Measurements from ENCODE around the gene VSIG1. TPM values are rescaled to one million over a fixed set of nuclear protein-coding genes. Genes with fewer than 3 reads are reported as not detected.

Gene VSIG1
- total and polyA plus RNA-seq, 4 donors, result not detected

DNA sequence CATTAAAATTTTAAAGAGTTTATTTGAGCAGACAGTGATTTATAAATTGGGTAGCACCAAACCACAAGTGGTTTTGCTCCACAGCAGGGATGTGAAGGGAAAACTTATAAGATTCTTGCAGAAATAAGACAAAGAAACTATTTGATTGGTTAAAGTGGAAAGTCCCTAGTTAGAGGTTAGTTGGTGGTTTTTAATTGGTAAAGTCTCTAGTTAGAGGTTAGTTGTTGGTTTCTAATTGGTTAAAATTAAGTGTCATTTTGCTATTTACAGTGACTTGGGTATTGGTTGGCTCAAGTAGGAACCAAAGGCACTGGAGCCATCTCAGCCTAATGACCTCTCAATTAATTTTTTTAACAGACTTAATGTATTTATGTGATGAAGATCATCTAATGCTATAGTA is 69.7 kb downstream of the VSIG1 start:
- no peaks in the 10 kb centered on the region for H3K36me3 ChIP-seq (ENCODE audit: control insufficient read depth in 4 of 4, insufficient read depth in 3 of 4, low read depth in 1 of 4, low read length in 3 of 4)
- H3K4me3 ChIP-seq (ENCODE audit: low read depth in 1 of 3, low read length in 3 of 3), result no peak overlapping the region
- H3K27ac ChIP-seq (ENCODE audit: low read depth in 1 of 2, low read length in 2 of 2), result no peak overlapping the region
- H3K9ac ChIP-seq (ENCODE audit: low read depth in 1 of 2, low read length in 2 of 2), result no peak overlapping the region
- DNase-seq (ENCODE audit: low spot score), result no peak
- TF ChIP-seq, protein P1, sequence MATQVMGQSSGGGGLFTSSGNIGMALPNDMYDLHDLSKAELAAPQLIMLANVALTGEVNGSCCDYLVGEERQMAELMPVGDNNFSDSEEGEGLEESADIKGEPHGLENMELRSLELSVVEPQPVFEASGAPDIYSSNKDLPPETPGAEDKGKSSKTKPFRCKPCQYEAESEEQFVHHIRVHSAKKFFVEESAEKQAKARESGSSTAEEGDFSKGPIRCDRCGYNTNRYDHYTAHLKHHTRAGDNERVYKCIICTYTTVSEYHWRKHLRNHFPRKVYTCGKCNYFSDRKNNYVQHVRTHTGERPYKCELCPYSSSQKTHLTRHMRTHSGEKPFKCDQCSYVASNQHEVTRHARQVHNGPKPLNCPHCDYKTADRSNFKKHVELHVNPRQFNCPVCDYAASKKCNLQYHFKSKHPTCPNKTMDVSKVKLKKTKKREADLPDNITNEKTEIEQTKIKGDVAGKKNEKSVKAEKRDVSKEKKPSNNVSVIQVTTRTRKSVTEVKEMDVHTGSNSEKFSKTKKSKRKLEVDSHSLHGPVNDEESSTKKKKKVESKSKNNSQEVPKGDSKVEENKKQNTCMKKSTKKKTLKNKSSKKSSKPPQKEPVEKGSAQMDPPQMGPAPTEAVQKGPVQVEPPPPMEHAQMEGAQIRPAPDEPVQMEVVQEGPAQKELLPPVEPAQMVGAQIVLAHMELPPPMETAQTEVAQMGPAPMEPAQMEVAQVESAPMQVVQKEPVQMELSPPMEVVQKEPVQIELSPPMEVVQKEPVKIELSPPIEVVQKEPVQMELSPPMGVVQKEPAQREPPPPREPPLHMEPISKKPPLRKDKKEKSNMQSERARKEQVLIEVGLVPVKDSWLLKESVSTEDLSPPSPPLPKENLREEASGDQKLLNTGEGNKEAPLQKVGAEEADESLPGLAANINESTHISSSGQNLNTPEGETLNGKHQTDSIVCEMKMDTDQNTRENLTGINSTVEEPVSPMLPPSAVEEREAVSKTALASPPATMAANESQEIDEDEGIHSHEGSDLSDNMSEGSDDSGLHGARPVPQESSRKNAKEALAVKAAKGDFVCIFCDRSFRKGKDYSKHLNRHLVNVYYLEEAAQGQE (IDR thresholded peaks at IDR 0.05), result no peak
- TF ChIP-seq GABPA (IDR thresholded peaks at IDR 0.05 in 1 of 2, conservative IDR thresholded peaks at IDR 0.05 in 1 of 2) (no peak), ATF3 (IDR thresholded peaks at IDR 0.05) (no peak), FOXA1 (IDR thresholded peaks at IDR 0.05) (no peak)
- no peaks in the 10 kb centered on the region for H3K9me3 ChIP-seq (ENCODE audit: control insufficient read depth in 4 of 4, low read length in 3 of 4)
- no peaks in the 10 kb centered on the region for H3K4me1 ChIP-seq (ENCODE audit: control insufficient read depth in 4 of 4, insufficient read depth in 4 of 4, low read length in 3 of 4)
- no peaks in the 10 kb centered on the region for H3K27me3 ChIP-seq (ENCODE audit: control insufficient read depth in 4 of 4, insufficient read depth in 4 of 4, low read length in 3 of 4)

DNA sequence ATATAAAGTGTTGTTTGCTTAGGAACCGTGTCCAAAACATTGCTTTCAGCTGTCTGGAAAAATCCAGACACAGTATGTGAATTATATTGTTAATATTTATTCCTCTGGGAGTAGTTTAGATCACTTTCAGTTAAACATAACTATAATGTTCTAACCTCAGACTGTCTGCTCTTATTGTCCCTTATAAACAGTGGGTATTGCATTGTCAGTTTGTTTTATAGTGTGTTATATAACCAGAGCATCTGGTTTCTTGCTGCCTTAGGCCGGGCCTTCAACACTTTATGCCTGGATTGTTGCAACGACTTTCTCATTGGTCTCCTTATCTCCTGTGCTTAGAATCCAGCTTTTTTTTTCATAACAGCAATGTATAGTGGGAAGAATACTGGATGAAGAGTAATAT is 73.1 kb downstream of the VSIG1 start:
- Histone ChIP-seq H3K4me3 (ENCODE audit: low read depth in 1 of 3, low read length in 3 of 3) (no peak overlapping the region), H3K9me3 (ENCODE audit: control insufficient read depth in 4 of 4, low read length in 3 of 4) (no peaks in the 10 kb centered on the region), H3K27ac (ENCODE audit: low read depth in 1 of 2, low read length in 2 of 2) (no peak overlapping the region), H3K4me1 (ENCODE audit: control insufficient read depth in 4 of 4, insufficient read depth in 4 of 4, low read length in 3 of 4) (no peaks in the 10 kb centered on the region), H3K9ac (ENCODE audit: low read depth in 1 of 2, low read length in 2 of 2) (no peak overlapping the region), H3K36me3 (ENCODE audit: control insufficient read depth in 4 of 4, insufficient read depth in 3 of 4, low read depth in 1 of 4, low read length in 3 of 4) (no peaks in the 10 kb centered on the region), H3K27me3 (ENCODE audit: control insufficient read depth in 4 of 4, insufficient read depth in 4 of 4, low read length in 3 of 4) (no peaks in the 10 kb centered on the region)
- no peak for DNase-seq (ENCODE audit: low spot score)
- 90% methylated on average over 3 of the region's 3 CpGs for WGBS
- TF ChIP-seq YY1 (IDR thresholded peaks at IDR 0.05), result no peak

GRCh38 chrX:108121291-108121690 is 76.4 kb downstream of the VSIG1 start:
- Histone ChIP-seq H3K4me3 (ENCODE audit: low read depth in 1 of 3, low read length in 3 of 3) (no peak overlapping the region), H3K27ac (ENCODE audit: low read depth in 1 of 2, low read length in 2 of 2) (no peak overlapping the region), H3K9me3 (ENCODE audit: control insufficient read depth in 4 of 4, low read length in 3 of 4) (no peaks in the 10 kb centered on the region), H3K27me3 (ENCODE audit: control insufficient read depth in 4 of 4, insufficient read depth in 4 of 4, low read length in 3 of 4) (no peaks in the 10 kb centered on the region), H3K36me3 (ENCODE audit: control insufficient read depth in 4 of 4, insufficient read depth in 3 of 4, low read depth in 1 of 4, low read length in 3 of 4) (no peaks in the 10 kb centered on the region), H3K4me1 (ENCODE audit: control insufficient read depth in 4 of 4, insufficient read depth in 4 of 4, low read length in 3 of 4) (no peaks in the 10 kb centered on the region), H3K9ac (ENCODE audit: low read depth in 1 of 2, low read length in 2 of 2) (no peak overlapping the region)
- 81% methylated on average over 3 of the region's 3 CpGs for WGBS
- TF ChIP-seq SP1 (IDR thresholded peaks at IDR 0.05) (no peak), ZBTB33 (IDR thresholded peaks at IDR 0.05) (no peak), YY1 (IDR thresholded peaks at IDR 0.05) (no peak), RAD21 (IDR thresholded peaks at IDR 0.05) (no peak), TAF1 (conservative IDR thresholded peaks at IDR 0.05) (no peak), FOXA2 (IDR thresholded peaks at IDR 0.05) (no peak), NR2F2 (IDR thresholded peaks at IDR 0.05) (no peak)
- TF ChIP-seq, protein P1 (IDR thresholded peaks at IDR 0.05), result no peak
- TF ChIP-seq, protein P2, sequence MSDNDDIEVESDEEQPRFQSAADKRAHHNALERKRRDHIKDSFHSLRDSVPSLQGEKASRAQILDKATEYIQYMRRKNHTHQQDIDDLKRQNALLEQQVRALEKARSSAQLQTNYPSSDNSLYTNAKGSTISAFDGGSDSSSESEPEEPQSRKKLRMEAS (IDR thresholded peaks at IDR 0.05), result no peak
- TF ChIP-seq, protein P3, sequence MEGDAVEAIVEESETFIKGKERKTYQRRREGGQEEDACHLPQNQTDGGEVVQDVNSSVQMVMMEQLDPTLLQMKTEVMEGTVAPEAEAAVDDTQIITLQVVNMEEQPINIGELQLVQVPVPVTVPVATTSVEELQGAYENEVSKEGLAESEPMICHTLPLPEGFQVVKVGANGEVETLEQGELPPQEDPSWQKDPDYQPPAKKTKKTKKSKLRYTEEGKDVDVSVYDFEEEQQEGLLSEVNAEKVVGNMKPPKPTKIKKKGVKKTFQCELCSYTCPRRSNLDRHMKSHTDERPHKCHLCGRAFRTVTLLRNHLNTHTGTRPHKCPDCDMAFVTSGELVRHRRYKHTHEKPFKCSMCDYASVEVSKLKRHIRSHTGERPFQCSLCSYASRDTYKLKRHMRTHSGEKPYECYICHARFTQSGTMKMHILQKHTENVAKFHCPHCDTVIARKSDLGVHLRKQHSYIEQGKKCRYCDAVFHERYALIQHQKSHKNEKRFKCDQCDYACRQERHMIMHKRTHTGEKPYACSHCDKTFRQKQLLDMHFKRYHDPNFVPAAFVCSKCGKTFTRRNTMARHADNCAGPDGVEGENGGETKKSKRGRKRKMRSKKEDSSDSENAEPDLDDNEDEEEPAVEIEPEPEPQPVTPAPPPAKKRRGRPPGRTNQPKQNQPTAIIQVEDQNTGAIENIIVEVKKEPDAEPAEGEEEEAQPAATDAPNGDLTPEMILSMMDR (IDR thresholded peaks at IDR 0.05; ENCODE audit: low read depth, low read length, missing input control), result no peak
- no peak for DNase-seq (ENCODE audit: low spot score)

Data from liver (tissue), 9 donors.